GM19035 (cell line): ENCODE measurements around the gene MAGEA9B.
A peak's percentile ranks its signal among the peaks of the same experiment; 100 is the strongest.
"Not testable (repeated sequence)": the region's sequence is repeated elsewhere in the genome, so short reads cannot be mapped to it uniquely, and the experiment has no call there.

ENCODE experiments used
- ATAC-seq: cut with Tn5 transposase; IDR thresholded peaks from one replicate; pipeline ENCODE4 v1.9.1; 2021; ENCODE audit not compliant: unreplicated experiment

MAGEA9B gene

DNA sequence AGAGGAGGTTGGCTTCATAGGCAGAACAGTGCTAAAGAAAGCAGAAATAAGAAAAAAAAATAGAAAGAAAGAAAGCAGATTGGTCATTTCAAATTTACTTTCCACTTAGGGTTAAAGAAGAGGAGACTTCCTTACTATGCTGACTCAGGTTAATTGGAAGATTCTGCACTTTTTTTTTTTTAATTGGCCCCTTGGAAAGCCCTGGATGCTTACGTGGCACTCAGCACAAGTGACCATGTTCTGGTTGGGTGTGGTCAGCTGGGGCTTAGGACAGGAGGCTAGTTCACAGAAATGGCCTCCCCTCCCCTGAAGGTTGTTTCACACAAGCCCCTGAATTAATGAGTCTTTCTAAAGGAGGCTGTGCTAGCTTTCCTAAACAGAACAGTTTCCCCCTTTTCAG lies 14.5 kb downstream of the MAGEA9B start:
- no peak for ATAC-seq

DNA sequence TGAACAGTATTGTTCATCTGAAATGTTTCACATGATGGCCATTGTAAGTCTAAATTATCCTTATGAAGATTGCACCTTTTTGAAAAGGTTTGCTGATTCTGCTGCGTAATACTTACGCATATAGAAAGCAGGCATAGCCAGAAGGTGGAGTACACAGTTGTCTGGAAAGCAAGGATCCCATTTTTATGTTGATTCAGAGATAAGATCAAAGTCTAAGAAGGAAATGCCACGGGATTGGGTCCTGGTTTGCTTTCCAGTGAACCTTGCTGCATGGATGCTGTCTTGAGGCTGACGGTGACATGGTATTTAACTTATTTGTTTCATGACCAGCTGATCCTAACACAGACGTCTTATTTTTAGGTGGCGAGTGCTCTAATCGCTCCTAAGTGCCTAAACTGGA lies 15.5 kb downstream of the MAGEA9B start:
- ATAC-seq, result no peak

DNA sequence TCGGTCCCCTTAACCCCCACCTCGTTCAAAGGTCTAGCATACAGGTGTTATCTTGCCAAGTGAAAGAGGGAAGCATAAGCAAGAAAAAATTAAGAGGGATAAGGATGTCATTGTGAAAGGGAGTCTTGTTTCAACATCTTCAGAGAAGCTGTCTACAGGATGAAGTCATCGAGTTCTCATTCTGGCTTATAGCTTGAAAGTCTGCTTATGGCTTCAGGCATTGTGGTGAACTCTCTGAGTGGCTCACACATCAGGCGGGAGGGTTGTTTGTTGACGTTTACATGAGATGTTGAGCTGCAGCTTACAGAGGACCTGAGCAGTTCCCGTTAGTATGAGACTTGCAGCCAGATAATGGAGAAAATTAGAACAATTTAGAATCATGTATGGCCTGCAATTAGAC lies 16.6 kb downstream of the MAGEA9B start:
- no peak for ATAC-seq

DNA sequence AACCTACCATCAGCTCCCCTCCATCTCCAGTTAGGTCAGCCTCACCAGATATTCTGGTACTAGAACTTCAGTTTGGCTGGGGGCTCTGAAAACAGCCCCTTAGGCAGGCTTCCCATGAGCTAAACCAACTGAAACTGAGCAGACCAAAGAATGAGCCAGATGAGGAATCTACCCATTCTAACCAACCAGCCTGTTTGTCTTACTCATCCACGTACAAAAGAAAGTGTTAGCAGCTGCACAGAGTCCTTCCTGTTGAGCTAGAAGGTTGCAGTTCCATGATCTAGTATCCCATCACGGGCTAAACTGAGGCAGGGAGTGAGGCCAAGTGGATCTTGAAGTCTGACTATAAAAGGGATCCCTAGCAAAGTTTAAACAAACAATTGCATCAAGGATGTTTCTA lies 17.5 kb downstream of the MAGEA9B start:
- ATAC-seq, result no peak

DNA sequence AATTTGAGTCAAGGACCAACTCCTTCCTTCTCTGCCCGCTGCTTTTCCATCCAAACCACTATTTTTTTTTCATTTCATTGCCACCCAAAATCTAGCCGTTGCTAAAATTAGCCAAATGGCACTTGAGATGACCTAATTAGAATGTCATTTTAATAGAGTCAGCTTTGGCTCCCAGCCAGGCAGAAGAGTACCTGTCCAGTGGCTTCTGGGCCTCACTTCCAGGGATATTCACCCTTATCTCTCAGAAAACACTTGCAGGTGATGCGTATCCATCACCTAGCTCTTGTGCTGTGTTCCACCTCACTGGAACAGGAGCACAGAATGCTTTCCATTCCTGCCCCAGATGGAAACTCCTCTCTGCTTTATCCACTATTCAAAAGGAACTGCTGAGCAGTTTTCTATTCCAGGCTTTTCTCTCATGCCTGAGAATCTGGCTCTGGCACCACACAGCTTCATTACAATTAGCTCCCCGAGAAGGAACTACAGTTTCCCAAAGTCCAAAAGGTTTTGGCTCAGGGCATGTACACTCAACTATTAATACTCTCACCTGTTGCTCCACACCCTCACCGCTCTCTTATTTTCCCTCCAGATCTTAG lies 18.5 kb downstream of the MAGEA9B start:
- ATAC-seq, result no peak

DNA sequence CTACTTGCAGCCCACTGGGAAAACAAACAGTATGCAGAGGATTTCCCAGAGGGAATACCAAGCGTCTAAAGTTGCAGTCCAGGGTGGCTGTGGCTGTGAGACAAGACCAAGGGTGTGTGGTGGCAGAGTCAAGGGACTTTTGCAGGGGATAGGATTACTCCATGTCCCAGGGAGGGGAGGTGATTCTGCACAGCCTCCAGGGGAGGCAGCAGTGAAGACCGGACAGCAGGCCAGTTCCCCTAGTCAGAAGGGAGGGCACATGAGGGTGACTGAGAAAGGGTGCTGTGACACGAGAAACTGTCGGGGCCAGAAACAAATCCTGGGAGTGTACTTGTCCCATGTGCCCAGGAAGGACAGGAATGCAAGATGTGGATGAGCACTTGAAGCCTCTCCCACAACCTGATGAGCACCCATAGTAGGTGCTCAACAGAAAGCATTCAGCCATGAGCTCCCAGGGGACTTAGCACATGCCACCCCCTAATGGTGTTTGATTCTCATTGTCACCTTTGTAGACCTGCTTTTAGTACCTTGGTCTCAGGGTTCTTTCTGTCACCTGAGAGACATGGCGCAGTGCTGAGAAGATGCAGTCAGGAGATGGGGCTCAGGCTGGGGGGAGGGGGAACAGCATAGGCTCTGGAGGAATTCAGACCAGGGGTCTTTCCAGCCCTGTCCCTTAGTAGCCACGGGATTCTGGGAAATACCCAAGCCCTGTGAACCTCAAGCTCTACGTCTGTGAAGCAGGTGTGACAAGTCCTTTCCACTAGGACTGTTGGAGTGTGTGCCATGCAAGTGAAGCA lies 19.4 kb downstream of the MAGEA9B start:
- no peak for ATAC-seq

DNA sequence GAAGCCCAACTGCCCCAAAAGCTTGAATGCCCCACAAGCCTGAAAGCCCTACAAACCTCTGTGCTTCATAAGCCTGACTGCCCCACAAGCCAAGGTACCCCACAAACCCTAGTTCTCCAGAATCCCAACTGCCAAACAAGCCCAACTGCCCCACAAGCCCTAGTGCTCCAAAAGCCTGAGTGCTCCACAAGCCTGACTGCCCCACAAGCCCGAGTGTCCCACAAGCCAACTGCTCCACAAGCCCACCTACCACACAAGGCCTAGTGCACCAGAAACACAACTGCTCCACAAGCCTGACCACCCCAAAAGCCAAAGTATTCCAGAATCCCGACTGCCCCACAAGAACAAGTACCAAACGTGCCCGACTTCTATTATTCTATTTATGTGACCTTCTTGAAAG lies 23.9 kb downstream of the MAGEA9B start:
- ATAC-seq, result no peak

DNA sequence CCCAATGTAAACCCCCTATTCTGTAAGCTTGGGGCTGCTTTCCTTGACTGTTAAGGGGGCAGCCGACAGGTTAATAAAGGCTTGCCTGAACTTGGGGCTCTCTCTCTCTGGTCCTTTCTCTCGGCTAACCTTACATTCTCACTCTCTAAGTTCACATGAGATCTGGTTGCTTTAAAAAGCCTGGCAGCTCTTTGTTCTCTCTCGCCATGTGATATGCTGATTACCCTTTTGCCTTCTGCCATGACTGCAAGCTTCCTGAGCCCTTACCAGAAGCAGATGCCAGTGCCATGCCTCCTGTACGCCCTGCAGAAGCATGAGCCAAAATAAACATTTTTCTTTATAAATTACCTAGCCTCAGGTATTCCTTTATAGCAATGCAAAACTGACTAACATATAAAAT lies 32.0 kb downstream of the MAGEA9B start:
- ATAC-seq, result not testable (repeated sequence)

DNA sequence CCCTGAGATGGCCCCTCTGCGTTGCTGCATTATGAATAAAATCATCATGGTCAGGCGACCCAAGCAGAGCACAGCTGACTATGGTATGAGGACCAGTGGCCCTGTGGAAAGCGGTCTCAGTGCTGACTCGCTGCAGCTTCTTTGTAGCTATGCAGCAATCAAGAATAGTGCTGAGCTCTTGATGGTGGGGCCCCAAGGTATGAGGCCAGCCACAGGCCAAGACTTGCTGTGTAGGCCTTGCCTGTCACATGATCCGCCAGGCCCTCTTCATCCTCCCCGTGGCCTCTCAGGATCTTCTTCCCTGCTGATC lies 35.4 kb downstream of the MAGEA9B start:
- ATAC-seq, result not testable (repeated sequence)

DNA sequence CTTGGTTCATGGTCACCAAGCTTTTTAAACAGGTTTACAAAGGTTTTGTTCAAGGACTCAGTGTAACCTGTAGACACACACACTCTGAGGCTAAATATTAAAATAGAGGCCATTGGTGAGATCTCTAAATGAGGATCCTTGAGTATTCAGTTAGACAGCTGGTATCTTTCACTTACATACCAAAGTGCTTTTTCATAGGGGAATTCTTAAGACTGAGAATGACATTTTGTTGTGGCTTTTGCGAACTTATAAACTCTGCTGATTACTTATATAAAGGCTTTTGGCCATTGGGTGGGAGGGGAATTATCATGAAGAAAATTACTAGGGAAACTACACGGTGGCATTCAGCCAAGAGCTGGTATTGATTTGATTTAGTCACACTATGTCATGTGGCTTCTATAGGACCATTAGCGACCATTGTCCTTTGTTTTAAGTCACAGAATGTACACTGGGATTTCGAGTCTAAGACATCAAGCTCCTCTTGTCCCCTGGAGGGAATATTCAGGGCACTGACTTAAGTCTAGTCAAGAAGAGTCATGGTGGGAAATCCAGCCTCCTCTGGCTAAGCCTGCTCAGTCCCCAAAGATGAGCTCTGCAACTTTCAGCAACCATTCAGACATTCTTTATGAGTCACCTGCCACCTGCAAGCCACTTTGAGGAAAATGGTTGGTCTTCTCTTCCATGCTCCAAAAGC lies 35.9 kb downstream of the MAGEA9B start:
- not testable (repeated sequence) for ATAC-seq

DNA sequence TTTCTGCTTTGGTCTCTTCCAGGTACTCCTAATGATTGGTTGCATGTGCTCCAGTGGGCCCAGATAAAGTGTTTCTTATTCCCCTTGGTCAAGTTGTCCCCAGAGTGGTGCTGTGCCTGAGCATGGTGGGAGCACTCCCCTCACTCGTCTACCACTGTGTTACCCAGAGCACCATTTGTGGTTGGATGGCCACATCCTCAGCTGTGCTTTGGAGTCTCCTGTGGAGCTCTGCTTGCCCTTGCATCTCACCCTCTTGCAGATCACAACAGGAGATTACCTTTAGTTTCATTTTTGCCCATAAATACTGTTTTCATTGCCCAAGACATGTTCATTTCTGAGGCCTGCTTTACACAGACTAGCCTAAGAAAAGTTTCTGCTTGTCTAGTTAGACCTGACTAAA lies 36.8 kb downstream of the MAGEA9B start:
- ATAC-seq, result not testable (repeated sequence)

DNA sequence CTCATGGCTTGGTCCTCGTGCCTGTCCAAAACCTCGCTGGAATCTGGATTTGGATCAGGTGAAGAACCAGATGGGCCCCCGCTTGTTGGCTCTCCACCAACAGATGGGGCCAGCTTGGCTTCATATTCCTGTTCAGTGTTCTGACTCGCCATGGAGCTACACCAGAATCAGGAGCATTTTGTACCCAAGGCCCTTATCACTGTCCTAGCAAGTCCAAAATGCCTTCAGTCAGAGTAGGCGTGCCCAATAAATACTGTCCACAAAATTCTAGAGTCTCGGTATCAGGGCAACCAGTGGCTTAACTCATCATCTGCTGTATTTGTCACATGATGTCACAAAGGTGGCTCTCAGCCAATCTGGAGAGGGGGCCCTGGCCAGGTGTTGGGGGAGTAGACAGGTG lies 37.6 kb downstream of the MAGEA9B start, which contains the start of gene HSFX3:
Gene HSFX3 (minus strand): TSS at position 224 of the 400 bp plus-strand sequence. CDS start 72 bp downstream, at position 152.
- ATAC-seq, result not testable (repeated sequence)

DNA sequence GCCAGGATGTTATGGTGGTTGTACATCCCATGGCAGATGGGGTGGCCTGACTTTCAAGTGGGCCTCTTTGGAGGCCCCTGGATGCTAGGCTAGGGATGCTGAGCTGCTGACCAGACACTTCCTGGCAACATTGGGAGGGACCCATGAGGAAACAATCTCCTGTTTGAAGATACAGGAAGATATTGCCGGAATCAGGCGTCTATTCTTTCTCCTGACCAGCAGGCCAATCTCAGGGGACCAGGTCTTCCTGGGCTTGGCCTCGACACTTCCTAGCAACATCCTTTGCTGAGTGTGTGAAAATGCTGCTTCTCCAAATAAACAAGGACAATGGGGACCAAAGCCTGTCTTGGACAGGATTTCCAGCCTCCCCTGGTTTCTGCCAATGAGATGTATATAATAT lies 39.5 kb downstream of the MAGEA9B start:
- not testable (repeated sequence) for ATAC-seq

DNA sequence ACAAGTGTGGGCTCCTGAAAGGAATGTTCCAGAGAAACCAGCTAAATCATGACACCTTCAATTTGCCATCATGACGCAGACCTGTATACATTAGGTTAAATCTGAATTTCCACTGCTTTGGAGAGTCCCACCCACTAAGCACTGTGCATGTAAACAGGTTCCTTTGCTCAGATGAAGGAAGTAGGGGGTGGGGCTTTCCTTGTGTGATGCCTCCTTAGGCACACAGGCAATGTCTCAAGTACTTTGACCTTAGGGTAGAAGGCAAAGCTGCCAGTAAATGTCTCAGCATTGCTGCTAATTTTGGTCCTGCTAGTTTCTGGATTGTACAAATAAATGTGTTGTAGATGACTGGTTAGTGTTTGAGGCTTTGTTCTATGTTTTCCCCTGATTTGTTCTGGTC lies 40.3 kb downstream of the MAGEA9B start:
- not testable (repeated sequence) for ATAC-seq

DNA sequence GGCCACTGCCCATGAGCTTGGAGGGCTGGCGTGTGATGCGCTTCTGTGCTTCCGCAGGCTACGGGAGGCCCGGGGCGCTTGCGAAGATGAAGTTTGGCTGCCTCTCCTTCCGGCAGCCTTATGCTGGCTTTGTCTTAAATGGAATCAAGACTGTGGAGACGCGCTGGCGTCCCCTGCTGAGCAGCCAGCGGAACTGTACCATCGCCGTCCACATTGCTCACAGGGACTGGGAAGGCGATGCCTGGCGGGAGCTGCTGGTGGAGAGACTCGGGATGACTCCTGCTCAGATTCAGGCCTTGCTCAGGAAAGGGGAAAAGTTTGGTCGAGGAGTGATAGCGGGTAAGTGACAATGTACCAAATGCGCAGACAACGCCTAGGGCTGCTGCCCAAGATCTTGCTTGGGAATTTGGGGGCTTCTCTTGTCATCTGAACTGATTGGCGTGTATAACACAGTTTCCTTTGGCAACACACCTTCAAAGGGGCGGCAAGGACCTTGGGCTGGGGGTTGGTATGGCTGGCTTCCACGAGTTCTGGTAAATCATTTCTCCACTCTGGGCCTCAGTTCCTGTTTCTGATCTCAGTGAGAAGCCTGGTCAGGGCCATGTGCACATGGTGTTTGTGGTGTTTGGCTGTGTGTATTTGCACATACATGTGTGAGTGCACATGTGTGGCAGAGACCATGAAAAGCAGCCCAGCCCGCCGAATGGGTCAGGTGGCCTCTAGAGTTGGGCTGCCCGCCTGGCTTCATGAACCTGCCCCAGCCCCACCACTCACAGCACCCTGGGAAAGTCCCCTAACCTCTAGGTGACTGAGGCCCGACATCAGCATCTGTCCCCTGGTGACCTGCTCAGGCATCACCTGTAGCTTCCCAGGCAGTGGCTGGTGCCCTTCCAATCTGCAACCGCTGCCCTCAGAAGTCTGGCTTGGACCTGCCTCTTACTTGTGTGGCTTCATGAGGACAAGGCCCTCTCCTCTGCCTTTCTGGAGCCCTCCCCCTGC lies 41.4 kb downstream of the MAGEA9B start:
- ATAC-seq, result not testable (repeated sequence)

DNA sequence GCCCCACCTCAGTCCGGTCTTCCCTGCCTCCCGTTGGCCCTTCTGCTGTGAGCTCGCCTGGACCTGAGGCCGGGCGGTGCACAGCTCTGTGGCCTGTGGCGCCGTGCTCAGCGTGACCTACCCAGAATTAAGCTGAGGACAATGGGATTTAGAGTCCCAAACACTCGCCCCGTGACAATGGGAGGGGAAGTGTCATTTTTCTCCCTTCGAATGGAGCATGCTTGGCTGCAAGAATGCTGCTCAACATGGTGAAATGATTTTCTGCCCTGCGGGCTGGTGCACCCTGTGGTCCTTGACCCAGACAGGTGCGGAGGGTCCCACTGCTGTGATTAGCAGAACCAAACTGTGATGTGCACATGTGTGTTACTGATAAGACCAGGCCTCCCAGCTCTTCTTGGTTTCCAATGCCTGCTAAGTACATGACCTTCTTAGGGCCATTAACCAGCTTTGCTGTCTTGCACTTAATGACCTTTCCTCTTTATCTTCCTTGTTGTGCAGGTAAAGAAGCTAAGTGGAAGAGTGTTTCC lies 45.7 kb downstream of the MAGEA9B start:
- ATAC-seq, result no peak

DNA sequence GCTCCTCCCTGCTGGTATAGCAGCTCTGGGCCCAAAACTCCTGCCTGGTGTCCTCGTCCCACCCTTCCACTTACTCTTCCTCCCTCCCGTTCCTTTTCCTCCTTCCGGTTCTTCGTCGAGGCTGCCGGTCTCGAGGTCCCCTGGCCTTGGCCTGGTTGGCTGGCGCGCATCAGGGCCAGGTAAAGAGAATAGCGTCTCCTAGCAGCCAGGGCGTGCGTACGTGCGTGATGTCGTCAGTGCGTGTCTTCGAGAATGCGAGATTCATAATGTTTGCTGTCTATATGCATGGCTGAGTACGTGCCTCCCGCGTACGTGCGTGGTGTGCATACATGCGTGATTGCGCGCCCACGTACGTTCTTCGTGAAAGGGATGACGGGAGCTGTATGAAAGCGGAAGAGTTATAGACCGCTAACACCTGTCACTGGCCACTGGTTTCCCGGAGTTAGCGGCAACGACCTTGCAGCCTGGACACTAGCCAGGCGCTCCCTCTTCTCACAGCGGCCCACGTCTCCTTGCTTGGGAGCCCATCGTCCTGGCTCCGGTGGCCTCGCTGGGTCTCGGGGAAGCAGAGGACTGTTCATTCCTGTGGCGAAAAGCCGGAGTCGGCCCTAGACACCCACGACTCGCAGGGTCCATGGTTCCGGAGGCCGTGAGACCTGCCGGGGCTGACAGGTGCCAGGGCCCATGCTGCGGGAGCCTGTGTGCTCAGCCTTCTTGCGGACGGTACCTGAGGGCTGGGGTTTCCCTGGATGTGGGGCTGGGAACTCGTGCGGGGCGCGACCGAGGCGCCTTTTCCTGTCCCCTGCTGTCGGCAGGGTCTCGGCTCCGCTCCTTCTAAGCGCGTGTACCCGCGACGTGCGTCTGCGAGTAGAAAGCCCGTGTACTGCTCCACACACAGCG lies 46.4 kb downstream of the MAGEA9B start, which contains the start of gene EOLA1:
Gene EOLA1 (plus strand): TSS at position 392 of the 900 bp plus-strand sequence. CDS start 4,619 bp downstream, outside the sequence.
- ATAC-seq, result peak; percentile 82

DNA sequence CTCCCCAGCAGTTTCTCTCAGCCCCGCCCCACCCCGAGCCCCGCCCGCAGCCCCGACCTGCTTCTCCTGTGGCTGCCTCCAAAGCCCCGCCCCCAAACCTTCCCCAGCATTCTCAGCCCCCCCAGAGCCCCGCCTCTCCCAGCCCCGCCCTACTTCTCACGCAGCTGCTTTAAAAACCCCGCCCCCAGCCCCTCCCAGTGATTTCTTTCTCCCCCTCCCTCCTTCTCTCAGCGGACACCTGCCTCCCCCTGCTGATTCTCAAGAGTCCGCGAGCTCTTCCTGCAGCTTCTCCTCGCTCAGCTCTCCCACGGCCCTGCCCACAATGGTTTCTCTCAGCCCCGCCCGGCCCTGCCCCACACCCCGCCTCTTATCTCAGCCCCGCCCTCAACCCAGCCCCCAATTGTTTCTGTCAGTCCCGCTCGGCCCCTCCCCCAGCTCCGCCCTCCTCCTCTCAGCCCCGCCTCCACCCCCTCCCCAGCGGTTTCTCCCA lies 47.1 kb downstream of the MAGEA9B start:
- peak; percentile 8 for ATAC-seq
